ENCODE results near the gene CD99. TPM values are rescaled to one million over a fixed set of nuclear protein-coding genes. Genes with fewer than 3 reads are reported as not detected.

Gene CD99
- total and polyA plus RNA-seq, 2 experiments from 2014 or later: 505 to 975 TPM

DNA sequence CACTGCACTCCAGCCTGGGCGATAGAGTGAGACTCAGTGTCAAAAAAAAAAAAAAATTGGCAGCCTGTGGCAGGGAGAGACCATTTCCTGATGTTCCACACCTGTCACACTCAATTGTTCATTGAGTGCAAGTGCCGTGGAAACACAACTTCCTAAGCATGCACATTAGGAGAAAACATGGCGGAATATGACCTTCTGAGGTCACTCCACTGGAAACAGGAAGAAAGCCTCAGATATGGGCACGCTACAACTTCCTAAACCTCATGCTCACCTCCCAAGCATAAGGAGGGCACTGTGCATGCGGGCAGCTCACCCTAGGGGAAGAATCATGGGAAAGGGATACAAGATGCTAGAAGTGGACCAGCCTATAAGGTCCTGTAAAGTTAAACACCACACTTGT, 28.5 kb upstream of the CD99 start:
- no peak overlapping the region for H3K9ac ChIP-seq
- H3K4me2 ChIP-seq (ENCODE audit: unreplicated experiment): no peak overlapping the region
- peaks cover 28% of the 10 kb centered on the region for H3F3A ChIP-seq (ENCODE audit: insufficient read depth)
- no peaks in the 10 kb centered on the region for H3K36me3 ChIP-seq (ENCODE audit: low read depth)
- H3K27ac ChIP-seq: no peak overlapping the region
- no peak overlapping the region for H3K4me3 ChIP-seq
- no peak for DNase-seq
- no peaks in the 10 kb centered on the region for H4K20me1 ChIP-seq (ENCODE audit: insufficient read depth)
- in situ Hi-C loops (cut with MboI): no loop called here
- H3K27me3 ChIP-seq (replicated peaks; ENCODE audit: insufficient read depth): no peaks in the 10 kb centered on the region
- peaks cover 11% of the 10 kb centered on the region for H3K4me1 ChIP-seq (ENCODE audit: insufficient read depth)
- H3K9me2 ChIP-seq (ENCODE audit: insufficient read depth): no peaks in the 10 kb centered on the region
- no peaks in the 10 kb centered on the region for H3K79me2 ChIP-seq (ENCODE audit: insufficient read depth)
- H3K9me3 ChIP-seq (ENCODE audit: low read depth): no peaks in the 10 kb centered on the region
- WGBS, 2 experiments (ENCODE audit: low coverage in 1 of 2, low lambda C conversion rate in 2 of 2, missing lambda C conversion rate in 2 of 2): 94 to 97% methylated on average over 5 of the region's 5 CpGs
- H2AFZ ChIP-seq: no peak overlapping the region
- TF ChIP-seq EZH2phosphoT487 (IDR thresholded peaks at IDR 0.05; ENCODE audit: insufficient read depth, low read depth): no peak
- TF ChIP-seq EZH2 (IDR thresholded peaks at IDR 0.05; ENCODE audit: insufficient read depth, poor library complexity, severe bottlenecking): no peak

DNA sequence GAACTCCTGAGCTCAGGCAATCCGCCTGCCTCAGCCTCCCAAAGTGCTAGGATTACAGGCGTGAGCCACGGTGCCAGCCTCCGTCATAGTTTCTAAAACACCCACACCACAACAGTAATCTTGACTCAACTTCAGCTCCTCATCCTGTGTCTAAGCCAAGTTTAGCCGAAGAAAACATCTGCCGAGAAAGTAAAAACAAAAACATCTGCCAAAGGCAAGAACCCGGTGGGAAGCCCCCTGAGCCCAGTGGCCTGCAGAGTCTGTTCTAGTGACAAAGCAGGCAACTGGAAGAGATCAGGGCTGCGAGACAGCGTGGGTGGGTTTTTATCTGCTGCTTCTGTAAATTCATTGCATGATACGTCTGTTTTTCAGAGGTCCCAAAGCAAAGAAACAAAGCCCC, 26.6 kb upstream of the CD99 start:
- peak overlapping the region; percentile 48 for H3K9ac ChIP-seq
- TF ChIP-seq EZH2phosphoT487 (IDR thresholded peaks at IDR 0.05; ENCODE audit: insufficient read depth, low read depth) (no peak), EZH2 (IDR thresholded peaks at IDR 0.05; ENCODE audit: insufficient read depth, poor library complexity, severe bottlenecking) (no peak)
- H4K20me1 ChIP-seq (ENCODE audit: insufficient read depth): no peaks in the 10 kb centered on the region
- H2AFZ ChIP-seq: peak overlapping the region; percentile 52
- peaks cover 28% of the 10 kb centered on the region for H3F3A ChIP-seq (ENCODE audit: insufficient read depth)
- H3K9me3 ChIP-seq (ENCODE audit: low read depth): no peaks in the 10 kb centered on the region
- H3K4me1 ChIP-seq (ENCODE audit: insufficient read depth): peaks cover 11% of the 10 kb centered on the region
- peak; percentile 92 for DNase-seq
- H3K36me3 ChIP-seq (ENCODE audit: low read depth): no peaks in the 10 kb centered on the region
- peak overlapping the region; percentile 37 for H3K4me2 ChIP-seq (ENCODE audit: unreplicated experiment)
- peak overlapping the region; percentile 40; the same call in 1 of the 2 replicates for H3K4me3 ChIP-seq
- H3K9me2 ChIP-seq (ENCODE audit: insufficient read depth): no peaks in the 10 kb centered on the region
- 1% methylated on average over 10 of the region's 10 CpGs for WGBS, 2 experiments (ENCODE audit: low coverage in 1 of 2, low lambda C conversion rate in 2 of 2, missing lambda C conversion rate in 2 of 2)
- H3K27ac ChIP-seq: peak overlapping the region; percentile 74
- no peaks in the 10 kb centered on the region for H3K27me3 ChIP-seq (replicated peaks; ENCODE audit: insufficient read depth)
- in situ Hi-C loops (cut with MboI): no loop called here
- H3K79me2 ChIP-seq (ENCODE audit: insufficient read depth): no peaks in the 10 kb centered on the region

GRCh38 chrX:2665387-2666304, 25.4 kb upstream of the CD99 start:
- Histone ChIP-seq H3K27me3 (replicated peaks; ENCODE audit: insufficient read depth) (no peaks in the 10 kb centered on the region), H3K4me1 (ENCODE audit: insufficient read depth) (peaks cover 11% of the 10 kb centered on the region), H3K27ac (no peak overlapping the region), H3K9me3 (ENCODE audit: low read depth) (no peaks in the 10 kb centered on the region), H3K4me3 (no peak overlapping the region), H4K20me1 (ENCODE audit: insufficient read depth) (no peaks in the 10 kb centered on the region), H3K9ac (no peak overlapping the region), H3K79me2 (ENCODE audit: insufficient read depth) (no peaks in the 10 kb centered on the region), H3K36me3 (ENCODE audit: low read depth) (no peaks in the 10 kb centered on the region), H2AFZ (no peak overlapping the region), H3F3A (ENCODE audit: insufficient read depth) (peaks cover 28% of the 10 kb centered on the region), H3K4me2 (ENCODE audit: unreplicated experiment) (no peak overlapping the region), H3K9me2 (ENCODE audit: insufficient read depth) (no peaks in the 10 kb centered on the region)
- TF ChIP-seq EZH2 (IDR thresholded peaks at IDR 0.05; ENCODE audit: insufficient read depth, poor library complexity, severe bottlenecking) (no peak), EZH2phosphoT487 (IDR thresholded peaks at IDR 0.05; ENCODE audit: insufficient read depth, low read depth) (no peak)
- no peak for DNase-seq
- WGBS, 2 experiments (ENCODE audit: low coverage in 1 of 2, low lambda C conversion rate in 2 of 2, missing lambda C conversion rate in 2 of 2): 67 to 75% methylated on average over 7 of the region's 7 CpGs
- in situ Hi-C loops (cut with MboI): no loop called here

DNA sequence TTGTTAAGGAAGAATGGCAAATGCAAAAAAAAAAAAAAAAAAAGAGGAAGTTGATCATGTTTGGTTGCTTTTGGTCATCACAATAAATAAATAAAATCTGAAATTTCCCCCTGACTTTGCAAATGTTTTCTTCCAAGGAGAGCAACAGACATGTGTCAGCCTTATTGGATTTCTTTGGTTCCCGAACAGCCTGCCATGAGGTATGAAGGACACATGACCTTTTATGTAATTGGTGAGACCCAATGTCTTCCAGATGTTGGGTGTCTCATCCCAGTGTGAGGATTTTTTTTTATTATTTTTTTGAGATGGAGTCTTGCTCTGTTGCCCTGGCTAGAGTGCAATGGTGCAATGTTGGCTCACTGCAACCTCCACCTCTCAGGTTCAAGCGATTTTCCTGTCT, 24.6 kb upstream of the CD99 start:
- no peak for TF ChIP-seq EZH2 (IDR thresholded peaks at IDR 0.05; ENCODE audit: insufficient read depth, poor library complexity, severe bottlenecking)
- TF ChIP-seq EZH2phosphoT487 (IDR thresholded peaks at IDR 0.05; ENCODE audit: insufficient read depth, low read depth): no peak
- Histone ChIP-seq H3K9me2 (ENCODE audit: insufficient read depth) (no peaks in the 10 kb centered on the region), H3K4me3 (no peak overlapping the region), H3K27ac (no peak overlapping the region), H3K4me2 (ENCODE audit: unreplicated experiment) (no peak overlapping the region), H3F3A (ENCODE audit: insufficient read depth) (peaks cover 28% of the 10 kb centered on the region), H3K9ac (no peak overlapping the region), H4K20me1 (ENCODE audit: insufficient read depth) (no peaks in the 10 kb centered on the region), H3K79me2 (ENCODE audit: insufficient read depth) (no peaks in the 10 kb centered on the region), H3K4me1 (ENCODE audit: insufficient read depth) (peaks cover 11% of the 10 kb centered on the region), H3K9me3 (ENCODE audit: low read depth) (no peaks in the 10 kb centered on the region), H3K27me3 (replicated peaks; ENCODE audit: insufficient read depth) (no peaks in the 10 kb centered on the region), H2AFZ (no peak overlapping the region), H3K36me3 (ENCODE audit: low read depth) (no peaks in the 10 kb centered on the region)
- 57 to 83% methylated on average over 2 of the region's 2 CpGs for WGBS, 2 experiments (ENCODE audit: low coverage in 1 of 2, low lambda C conversion rate in 2 of 2, missing lambda C conversion rate in 2 of 2)
- DNase-seq: no peak
- in situ Hi-C loops (cut with MboI): no loop called here

All from GM23248 (cell line).